Measurements from ENCODE around the gene RIN3.

RIN3 gene

DNA sequence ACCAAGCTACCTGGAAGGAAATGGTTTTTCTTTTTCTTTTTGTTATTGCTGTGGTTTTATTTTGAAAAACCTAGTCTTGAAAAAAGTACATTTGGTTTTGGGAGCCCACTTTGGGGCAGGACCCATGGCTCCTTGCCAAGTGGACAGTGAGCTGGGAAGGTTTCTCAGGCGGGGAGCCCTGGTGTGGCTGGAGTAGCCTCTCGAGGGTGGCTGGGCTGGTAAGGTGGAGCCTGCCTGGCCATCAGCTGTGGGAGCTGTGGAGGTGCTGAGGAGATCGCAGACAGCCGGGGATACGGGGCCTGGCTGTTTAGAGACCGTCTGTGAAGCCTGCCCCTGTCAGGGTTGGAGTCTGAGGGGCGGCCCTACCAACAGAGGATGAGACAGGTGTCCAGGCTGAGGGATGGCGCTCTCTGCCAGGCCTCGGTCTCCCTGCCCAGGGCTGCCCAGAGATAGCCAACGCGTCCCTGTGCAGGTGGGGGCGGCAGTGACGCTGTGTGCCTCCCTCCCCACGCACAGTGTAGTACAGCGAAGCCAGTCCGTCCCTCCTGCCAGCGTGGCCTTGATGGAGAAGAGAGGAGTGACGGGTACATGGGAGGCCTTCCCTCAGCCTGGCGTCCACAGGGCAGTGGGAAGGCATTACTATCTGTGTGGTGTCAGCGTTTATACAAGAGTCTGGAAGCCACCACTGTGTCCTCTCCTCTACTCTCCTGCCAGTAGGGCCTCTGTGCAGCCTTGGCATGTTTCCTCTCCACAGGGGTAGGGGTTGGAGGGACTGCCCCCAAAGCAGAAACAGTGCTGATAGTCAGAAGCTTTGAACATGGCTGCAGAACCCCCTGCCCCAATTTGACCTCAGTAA is 5.9 kb downstream of the RIN3 start:
- H4K20me1 ChIP-seq (ENCODE audit: insufficient read depth, low read length), result no peaks in the 10 kb centered on the region
- H3K36me3 ChIP-seq (replicated peaks; ENCODE audit: insufficient read depth, low read length), result no peaks in the 10 kb centered on the region
- peaks cover 5% of the 10 kb centered on the region for H3K27me3 ChIP-seq (replicated peaks; ENCODE audit: insufficient read depth, low read length)
- H3K4me1 ChIP-seq (ENCODE audit: low read length), result no peaks in the 10 kb centered on the region
- H3K4me3 ChIP-seq (ENCODE audit: low read length), result no peak overlapping the region
- no peaks in the 10 kb centered on the region for H3K9me3 ChIP-seq (replicated peaks; ENCODE audit: insufficient read depth, low read length)
- H3K9me2 ChIP-seq (replicated peaks; ENCODE audit: insufficient read depth, low read length), result no peaks in the 10 kb centered on the region
- H3K9ac ChIP-seq (ENCODE audit: low read length), result no peak overlapping the region
- no peaks in the 10 kb centered on the region for H3F3A ChIP-seq (ENCODE audit: insufficient read depth, low read length)
- H2AFZ ChIP-seq (ENCODE audit: low read length), result no peak overlapping the region
- H3K27ac ChIP-seq (ENCODE audit: low read length), result no peak overlapping the region
- TF ChIP-seq EZH2 (optimal IDR thresholded peaks at IDR 0.05; ENCODE audit: low read depth, low read length) (no peak), EZH2phosphoT487 (IDR thresholded peaks at IDR 0.05; ENCODE audit: low read length) (no peak)
- TF ChIP-seq, protein P1, sequence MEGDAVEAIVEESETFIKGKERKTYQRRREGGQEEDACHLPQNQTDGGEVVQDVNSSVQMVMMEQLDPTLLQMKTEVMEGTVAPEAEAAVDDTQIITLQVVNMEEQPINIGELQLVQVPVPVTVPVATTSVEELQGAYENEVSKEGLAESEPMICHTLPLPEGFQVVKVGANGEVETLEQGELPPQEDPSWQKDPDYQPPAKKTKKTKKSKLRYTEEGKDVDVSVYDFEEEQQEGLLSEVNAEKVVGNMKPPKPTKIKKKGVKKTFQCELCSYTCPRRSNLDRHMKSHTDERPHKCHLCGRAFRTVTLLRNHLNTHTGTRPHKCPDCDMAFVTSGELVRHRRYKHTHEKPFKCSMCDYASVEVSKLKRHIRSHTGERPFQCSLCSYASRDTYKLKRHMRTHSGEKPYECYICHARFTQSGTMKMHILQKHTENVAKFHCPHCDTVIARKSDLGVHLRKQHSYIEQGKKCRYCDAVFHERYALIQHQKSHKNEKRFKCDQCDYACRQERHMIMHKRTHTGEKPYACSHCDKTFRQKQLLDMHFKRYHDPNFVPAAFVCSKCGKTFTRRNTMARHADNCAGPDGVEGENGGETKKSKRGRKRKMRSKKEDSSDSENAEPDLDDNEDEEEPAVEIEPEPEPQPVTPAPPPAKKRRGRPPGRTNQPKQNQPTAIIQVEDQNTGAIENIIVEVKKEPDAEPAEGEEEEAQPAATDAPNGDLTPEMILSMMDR (IDR thresholded peaks at IDR 0.05; ENCODE audit: low read length), result no peak
- DNase-seq, result no peak
- no peaks in the 10 kb centered on the region for H3K79me2 ChIP-seq (ENCODE audit: low read length)
- H3K4me2 ChIP-seq (ENCODE audit: low read depth, low read length), result no peak overlapping the region

DNA sequence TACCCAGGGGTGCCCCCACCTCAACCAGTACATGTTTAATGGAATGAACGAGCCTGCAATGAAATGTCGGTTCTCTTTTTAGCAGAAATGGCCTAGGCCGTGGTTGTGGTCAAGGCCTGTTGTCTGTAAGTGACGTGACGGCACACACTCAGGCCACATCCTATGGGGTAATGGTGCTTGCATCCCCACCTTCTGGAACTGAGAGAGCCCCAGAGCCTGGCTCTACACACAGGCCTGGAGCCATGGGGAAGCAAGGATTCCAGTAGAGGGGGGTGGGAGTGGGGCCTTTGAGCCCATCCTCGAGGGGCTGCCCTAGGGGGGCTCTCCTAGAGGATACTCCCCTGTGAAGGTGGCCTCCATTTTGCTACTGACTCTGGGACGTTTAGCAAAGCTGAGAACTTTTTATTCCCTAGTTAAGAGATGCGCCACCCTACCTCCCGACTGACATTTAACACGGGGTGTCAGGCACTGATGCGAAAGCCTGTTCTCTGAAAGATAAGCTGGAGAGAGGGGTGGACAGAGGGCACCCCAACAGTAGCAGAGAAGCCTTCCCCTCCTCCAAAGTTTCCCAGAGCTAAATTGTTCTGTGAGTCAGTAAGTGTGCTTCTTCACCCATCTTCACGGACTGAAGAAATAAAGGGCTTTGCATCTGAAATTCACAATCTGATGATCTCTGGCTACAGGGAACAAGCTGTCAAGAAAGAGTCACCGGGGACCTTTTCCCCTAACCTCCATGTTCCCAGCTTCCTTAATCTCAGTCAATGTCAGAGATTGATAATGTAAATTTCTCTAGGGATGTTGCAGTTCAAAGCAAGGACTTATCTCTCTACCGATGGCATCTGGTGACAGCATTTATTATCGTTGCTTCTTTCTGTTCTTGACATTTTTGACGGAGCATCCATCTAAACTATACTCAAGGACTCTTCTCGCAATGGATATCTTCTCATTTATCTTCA is 6.8 kb downstream of the RIN3 start:
- DNase-seq, result no peak
- Histone ChIP-seq H4K20me1 (ENCODE audit: insufficient read depth, low read length) (no peaks in the 10 kb centered on the region), H3F3A (ENCODE audit: insufficient read depth, low read length) (no peaks in the 10 kb centered on the region), H3K9me2 (replicated peaks; ENCODE audit: insufficient read depth, low read length) (no peaks in the 10 kb centered on the region), H3K9me3 (replicated peaks; ENCODE audit: insufficient read depth, low read length) (no peaks in the 10 kb centered on the region), H3K79me2 (ENCODE audit: low read length) (no peaks in the 10 kb centered on the region), H3K4me1 (ENCODE audit: low read length) (no peaks in the 10 kb centered on the region), H3K9ac (ENCODE audit: low read length) (no peak overlapping the region), H3K4me3 (ENCODE audit: low read length) (no peak overlapping the region), H3K27me3 (replicated peaks; ENCODE audit: insufficient read depth, low read length) (peaks cover under 1% of the 10 kb centered on the region; the same call in 1 of the 2 replicates), H3K36me3 (replicated peaks; ENCODE audit: insufficient read depth, low read length) (no peaks in the 10 kb centered on the region), H3K27ac (ENCODE audit: low read length) (no peak overlapping the region), H2AFZ (ENCODE audit: low read length) (no peak overlapping the region), H3K4me2 (ENCODE audit: low read depth, low read length) (no peak overlapping the region)
- no peak for TF ChIP-seq EZH2phosphoT487 (IDR thresholded peaks at IDR 0.05; ENCODE audit: low read length)
- no peak for TF ChIP-seq EZH2 (optimal IDR thresholded peaks at IDR 0.05; ENCODE audit: low read depth, low read length)
- TF ChIP-seq, protein P1 (IDR thresholded peaks at IDR 0.05; ENCODE audit: low read length), result no peak

DNA sequence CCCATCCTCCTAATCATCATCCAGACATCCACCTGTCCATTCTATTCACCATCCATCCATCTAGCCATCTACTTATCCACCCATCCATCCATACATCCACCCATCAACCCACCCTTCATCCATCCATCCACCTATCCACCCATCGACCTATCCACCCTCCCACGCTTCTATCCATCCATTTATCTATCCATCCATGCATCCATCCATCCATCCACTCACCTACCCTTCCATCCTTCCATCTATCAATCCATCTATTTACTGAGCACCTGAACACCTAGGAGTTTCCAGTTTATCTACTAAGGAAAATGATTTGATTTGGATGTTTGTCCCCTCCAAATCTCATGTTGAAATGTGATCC is 7.5 kb downstream of the RIN3 start:
- Histone ChIP-seq H3K27ac (ENCODE audit: low read length) (no peak overlapping the region), H3K27me3 (replicated peaks; ENCODE audit: insufficient read depth, low read length) (no peaks in the 10 kb centered on the region), H3F3A (ENCODE audit: insufficient read depth, low read length) (no peaks in the 10 kb centered on the region), H3K4me2 (ENCODE audit: low read depth, low read length) (no peak overlapping the region), H3K9me3 (replicated peaks; ENCODE audit: insufficient read depth, low read length) (no peaks in the 10 kb centered on the region), H3K79me2 (ENCODE audit: low read length) (no peaks in the 10 kb centered on the region), H3K4me1 (ENCODE audit: low read length) (no peaks in the 10 kb centered on the region), H3K4me3 (ENCODE audit: low read length) (no peak overlapping the region), H2AFZ (ENCODE audit: low read length) (no peak overlapping the region), H3K9ac (ENCODE audit: low read length) (no peak overlapping the region), H3K9me2 (replicated peaks; ENCODE audit: insufficient read depth, low read length) (no peaks in the 10 kb centered on the region), H3K36me3 (replicated peaks; ENCODE audit: insufficient read depth, low read length) (no peaks in the 10 kb centered on the region), H4K20me1 (ENCODE audit: insufficient read depth, low read length) (no peaks in the 10 kb centered on the region)
- TF ChIP-seq EZH2phosphoT487 (IDR thresholded peaks at IDR 0.05; ENCODE audit: low read length) (no peak), EZH2 (optimal IDR thresholded peaks at IDR 0.05; ENCODE audit: low read depth, low read length) (no peak)
- TF ChIP-seq, protein P1 (IDR thresholded peaks at IDR 0.05; ENCODE audit: low read length), result no peak
- no peak for DNase-seq
